Tibial artery (tissue), 4 donors: ENCODE results near the gene TSPO2.

ENCODE experiments used
- DNase-seq, 2 donors: peaks; one replicate each; pipeline ENCODE4 v3.0.0-alpha.2; 2019
- H3K27ac ChIP-seq, 2 donors: fragments of 200-600 bp; sonication (generic) in 1 of 2; 1 replicate in 1 of 2; 2 replicates in 1 of 2; pipeline ENCODE4 v1.5.1; 2018 to 2019; ENCODE audit warnings: mild to moderate bottlenecking in 1 of 2
- H3K27me3 ChIP-seq, 2 donors: fragments of 200-600 bp; sonication (generic) in 1 of 2; one replicate each; pipeline versions ENCODE4 v1.5.1 to v1.6.0; 2016 to 2019
- H3K36me3 ChIP-seq, 3 donors: fragments of 200-600 bp; sonication (generic) in 2 of 3; one replicate each; pipeline ENCODE4 v1.5.1; 2016 to 2019; ENCODE audit warnings: mild to moderate bottlenecking in 2 of 3
- H3K4me1 ChIP-seq, 4 donors: fragments of 200-600 bp; sonication (generic) in 2 of 4; 1 replicate in 3 of 4; 2 replicates in 1 of 4; pipeline ENCODE4 v1.5.1; 2016 to 2019
- H3K4me3 ChIP-seq, 2 donors: fragments of 200-600 bp; sonication (generic) in 1 of 2; 1 replicate in 1 of 2; 2 replicates in 1 of 2; pipeline ENCODE4 v1.5.1; 2018 to 2019; ENCODE audit warnings: mild to moderate bottlenecking in 2 of 2
- H3K9me3 ChIP-seq, 3 donors: fragments of 200-600 bp; sonication (generic) in 1 of 3; one replicate each; pipeline ENCODE4 v1.5.1; 2016 to 2019
- CTCF ChIP-seq, 2 experiments: fragments of 200-600 bp in 1 of 2; fragments of 450-650 bp in 1 of 2; IDR thresholded peaks; one replicate each; pipeline ENCODE4 v1.5.1; 2017 to 2019; ENCODE audit warnings: antibody characterized with exemption in 2 of 2, mild to moderate bottlenecking in 1 of 2, moderate library complexity in 1 of 2
- intact Hi-C: fragments of 100-400 bp; cut with DNase I; formaldehyde crosslinking; loops from one replicate; pipeline ENCODE4 v1.15.0; 2023; ENCODE audit warnings: low total_unique reads

TSPO2 gene

GRCh38 chr6:41021832-41022231 lies 20.4 kb upstream of the TSPO2 start:
- H3K27ac ChIP-seq: no peak overlapping the region

GRCh38 chr6:41022294-41022693 lies 20.0 kb upstream of the TSPO2 start:
- no peak for TF ChIP-seq CTCF (IDR thresholded peaks at IDR 0.05)
- Histone ChIP-seq H3K4me1 (peaks cover 0 to 11% (median 1%) of the 10 kb centered on the region in 4 donors), H3K9me3 (peaks cover 0 to 4% (median 3%) of the 10 kb centered on the region in 3 donors), H3K36me3 (no peaks in the 10 kb centered on the region), H3K27ac (no peak overlapping the region), H3K4me3 (no peak overlapping the region), H3K27me3 (no peaks in the 10 kb centered on the region)
- DNase-seq: no peak
- intact Hi-C loops: no loop called here

More at GRCh38 chr6:41021832-41022231, 20.4 kb upstream of the TSPO2 start:
- no peak for TF ChIP-seq CTCF (IDR thresholded peaks at IDR 0.05)
- DNase-seq: no peak
- intact Hi-C loops: no loop called here
- H3K36me3 ChIP-seq: no peaks in the 10 kb centered on the region
- no peaks in the 10 kb centered on the region for H3K27me3 ChIP-seq
- peaks cover 0 to 9% (median 0%) of the 10 kb centered on the region in 4 donors for H3K4me1 ChIP-seq
- no peak overlapping the region for H3K4me3 ChIP-seq
- H3K9me3 ChIP-seq: peaks cover 0 to 4% (median 3%) of the 10 kb centered on the region in 3 donors

- H3K9me3 ChIP-seq: peaks cover 0 to 3% (median 1%) of the 10 kb centered on the region in 3 donors
- TF ChIP-seq CTCF (IDR thresholded peaks at IDR 0.05): no peak
- H3K4me1 ChIP-seq: peaks cover 0 to 16% (median 7%) of the 10 kb centered on the region in 4 donors
- no peak for DNase-seq
- no peak overlapping the region for H3K4me3 ChIP-seq
- no peaks in the 10 kb centered on the region for H3K27me3 ChIP-seq
- no peaks in the 10 kb centered on the region for H3K36me3 ChIP-seq
- no peak overlapping the region for H3K27ac ChIP-seq
- intact Hi-C loops: no loop called here
These were observed 19.2 kb upstream of the TSPO2 start for GRCh38 chr6:41023114-41023513.

- Histone ChIP-seq H3K27ac (no peak overlapping the region), H3K9me3 (no peaks in the 10 kb centered on the region), H3K27me3 (no peaks in the 10 kb centered on the region), H3K36me3 (no peaks in the 10 kb centered on the region), H3K4me1 (peaks cover 0 to 25% (median 13%) of the 10 kb centered on the region in 4 donors), H3K4me3 (no peak overlapping the region)
- no peak for TF ChIP-seq CTCF (IDR thresholded peaks at IDR 0.05)
- intact Hi-C loops: loop anchor here (5.0 kb wide), 1 partner anchor 41 kb away; no protein-coding TSS in a partner anchor
- no peak for DNase-seq
These were observed 16.2 kb upstream of the TSPO2 start for GRCh38 chr6:41025966-41026530.

GRCh38 chr6:41027241-41027640 lies 15.0 kb upstream of the TSPO2 start:
- H3K27me3 ChIP-seq: no peaks in the 10 kb centered on the region
- H3K4me3 ChIP-seq: peak overlapping the region; percentile 49 to 59
- TF ChIP-seq CTCF (IDR thresholded peaks at IDR 0.05): no peak
- peak overlapping the region in 1 of 2 donors; percentile 65 for H3K27ac ChIP-seq
- no peaks in the 10 kb centered on the region for H3K36me3 ChIP-seq
- DNase-seq: no peak
- peaks cover 0 to 16% (median 13%) of the 10 kb centered on the region in 4 donors for H3K4me1 ChIP-seq
- H3K9me3 ChIP-seq: no peaks in the 10 kb centered on the region
- intact Hi-C loops: loop anchor here (5.0 kb wide), 1 partner anchor 40 kb away; no protein-coding TSS in a partner anchor
